HG03520 (cell line): Measurements from ENCODE around the gene ABHD2.
A peak's percentile ranks its signal among the peaks of the same experiment; 100 is the strongest.

Source experiments
- ATAC-seq: cut with Tn5 transposase; IDR thresholded peaks from one replicate; pipeline ENCODE4 v1.9.1; 2021; ENCODE audit warnings: mild to moderate bottlenecking, moderate library complexity; ENCODE audit not compliant: unreplicated experiment

ABHD2 gene

GRCh38 chr15:89096664-89097063, 8.4 kb downstream of the ABHD2 start:
- ATAC-seq, result no peak

GRCh38 chr15:89097313-89097712, 9.1 kb downstream of the ABHD2 start:
- no peak for ATAC-seq

GRCh38 chr15:89098281-89098680, 10.0 kb downstream of the ABHD2 start:
- no peak for ATAC-seq

- no peak for ATAC-seq
Observed at GRCh38 chr15:89099968-89100367, 11.7 kb downstream of the ABHD2 start.

- ATAC-seq, result no peak
Observed at GRCh38 chr15:89101302-89102193, 13.3 kb downstream of the ABHD2 start.

GRCh38 chr15:89103481-89104171, 15.4 kb downstream of the ABHD2 start:
- ATAC-seq, result no peak

GRCh38 chr15:89104172-89104564, 15.9 kb downstream of the ABHD2 start:
- no peak for ATAC-seq

- no peak for ATAC-seq
Observed at GRCh38 chr15:89105147-89105546, 16.9 kb downstream of the ABHD2 start.

- no peak for ATAC-seq
Observed at GRCh38 chr15:89106200-89106599, 17.9 kb downstream of the ABHD2 start.

GRCh38 chr15:89107984-89108383, 19.7 kb downstream of the ABHD2 start:
- ATAC-seq, result no peak

GRCh38 chr15:89108835-89109234, 20.6 kb downstream of the ABHD2 start:
- no peak for ATAC-seq

GRCh38 chr15:89109238-89109637, 21.0 kb downstream of the ABHD2 start:
- no peak for ATAC-seq

GRCh38 chr15:89110060-89110459, 21.8 kb downstream of the ABHD2 start:
- no peak for ATAC-seq

- no peak for ATAC-seq
Observed at GRCh38 chr15:89111352-89111751, 23.1 kb downstream of the ABHD2 start.

- peak; percentile 14 for ATAC-seq
Observed at GRCh38 chr15:89111961-89112340, 23.7 kb downstream of the ABHD2 start.

- ATAC-seq, result peak; percentile 89
Observed at GRCh38 chr15:89112341-89112971, 24.2 kb downstream of the ABHD2 start.

- ATAC-seq, result no peak
Observed at GRCh38 chr15:89113296-89114024, 25.2 kb downstream of the ABHD2 start.

- ATAC-seq, result no peak
Observed at GRCh38 chr15:89114990-89115389, 26.7 kb downstream of the ABHD2 start.

- ATAC-seq, result no peak
Observed at GRCh38 chr15:89115547-89115946, 27.3 kb downstream of the ABHD2 start.

GRCh38 chr15:89116404-89116803, 28.1 kb downstream of the ABHD2 start:
- no peak for ATAC-seq

GRCh38 chr15:89117790-89118189, 29.5 kb downstream of the ABHD2 start:
- no peak for ATAC-seq
